H1 (cell line): Measurements from ENCODE around the gene TYMS. TPM values are rescaled to one million over a fixed set of nuclear protein-coding genes. Genes with fewer than 3 reads are reported as not detected.

ENCODE experiments used
- CTCF ChIA-PET: fragments of 300-600 bp; sonication (Branson Sonifier 250); formaldehyde crosslinking; loops from one replicate; lab custom pipeline; 2021; ENCODE audit not compliant: partially characterized antibody; lab: Charles Lee
- POLR2A ChIA-PET: fragments of 300-600 bp; sonication (Branson Sonifier 250); formaldehyde crosslinking; loops from one replicate; lab custom pipeline; 2021; ENCODE audit warnings: inconsistent platforms; ENCODE audit not compliant: partially characterized antibody; lab: Charles Lee
- DNase-seq, 2 experiments: peaks; one replicate each; pipeline versions ENCODE4 v3.0.0 to v3.0.0-alpha.2; 2010 to 2022; ENCODE audit warnings: low spot score in 2 of 2, low read depth in 1 of 2, mixed read lengths in 1 of 2
- FAIRE-seq: peaks from 2 replicates; lab custom pipeline; 2011; peaks lifted over from hg19 to GRCh38; lab: Jason Lieb, UNC
- H2AFZ ChIP-seq: 2 replicates; pipeline ENCODE4 v1.8.1; 2012; ENCODE audit warnings: low read length, inconsistent platforms
- H2AK5ac ChIP-seq: 2 replicates; pipeline ENCODE4 v1.6.1; 2013; ENCODE audit warnings: low read depth, low read length
- H2BK120ac ChIP-seq: replicated peaks from 2 replicates; pipeline ENCODE3; 2013; ENCODE audit warnings: low read depth, low read length, inconsistent platforms
- H2BK12ac ChIP-seq: 2 replicates; pipeline ENCODE4 v1.6.1; 2013; ENCODE audit warnings: low read depth, low read length
- H2BK15ac ChIP-seq: 2 replicates; pipeline ENCODE4 v1.6.1; 2013; ENCODE audit warnings: low read length
- H2BK20ac ChIP-seq: 2 replicates; pipeline ENCODE4 v1.6.1; 2013; ENCODE audit warnings: low read length
- H2BK5ac ChIP-seq: 2 replicates; pipeline ENCODE4 v1.6.1; 2013; ENCODE audit warnings: low read depth, low read length
- H3K14ac ChIP-seq: 2 replicates; pipeline ENCODE4 v1.6.1; 2013; ENCODE audit warnings: inconsistent platforms; ENCODE audit not compliant: insufficient read length
- H3K18ac ChIP-seq: 2 replicates; pipeline ENCODE4 v1.6.1; 2013; ENCODE audit warnings: low read length; ENCODE audit errors: extremely low read depth
- H3K23ac ChIP-seq: 2 replicates; pipeline ENCODE4 v1.6.1; 2013; ENCODE audit warnings: inconsistent platforms; ENCODE audit not compliant: insufficient read length
- H3K23me2 ChIP-seq: 2 replicates; pipeline ENCODE4 v1.6.1; 2013; ENCODE audit warnings: low read depth, low read length
- H3K27ac ChIP-seq: 2 replicates; pipeline ENCODE4 v1.6.1; 2011; ENCODE audit warnings: low read depth, low read length, inconsistent platforms
- H3K27me3 ChIP-seq, 4 experiments: replicated peaks in 1 of 4; 1 replicate in 1 of 4; 2 replicates in 3 of 4; pipeline versions ENCODE4 v1.6.1 to v1.8.1; 2011 to 2013; ENCODE audit warnings: low read length in 3 of 4, mild to moderate bottlenecking in 3 of 4, inconsistent platforms in 2 of 4, mixed read lengths in 2 of 4, moderate library complexity in 1 of 4; ENCODE audit not compliant: control insufficient read depth in 3 of 4, insufficient read depth in 3 of 4; ENCODE audit errors: extremely low read depth in 1 of 4
- H3K36me3 ChIP-seq, 4 experiments: 2 replicates each; pipeline versions ENCODE4 v1.6.1 to v1.8.1; 2011 to 2013; ENCODE audit warnings: mild to moderate bottlenecking in 4 of 4, low read length in 3 of 4, moderate library complexity in 2 of 4, control low read depth in 1 of 4, inconsistent platforms in 1 of 4; ENCODE audit not compliant: insufficient read depth in 4 of 4, control insufficient read depth in 2 of 4
- H3K4ac ChIP-seq: replicated peaks from 2 replicates; pipeline ENCODE3; 2013; ENCODE audit warnings: low read length, low read depth, mixed read lengths, inconsistent platforms; ENCODE audit not compliant: insufficient read length
- H3K4me1 ChIP-seq, 4 experiments: replicated peaks in 1 of 4; 1 replicate in 1 of 4; 2 replicates in 3 of 4; pipeline versions ENCODE4 v1.6.1 to v1.8.1; 2011 to 2013; ENCODE audit warnings: low read length in 3 of 4, inconsistent platforms in 2 of 4, mixed read lengths in 1 of 4; ENCODE audit not compliant: insufficient read depth in 4 of 4, control insufficient read depth in 3 of 4
- H3K4me2 ChIP-seq, 2 experiments: 2 replicates each; pipeline versions ENCODE4 v1.6.1 to v1.8.1; 2011 to 2013; ENCODE audit warnings: low read depth in 2 of 2, low read length in 2 of 2, control low read depth in 1 of 2, inconsistent platforms in 1 of 2, mild to moderate bottlenecking in 1 of 2; ENCODE audit not compliant: insufficient read depth in 1 of 2
- H3K4me3 ChIP-seq, 4 experiments: fragments of 200-600, 300-600 bp in 1 of 4; sonication (generic), shearing (Covaris generic), sonication (Bioruptor Twin) in 1 of 4; 2 replicates each; pipeline versions ENCODE4 v1.5.1 to v1.8.1; 2011 to 2016; ENCODE audit warnings: low read length in 4 of 4, low read depth in 3 of 4, control low read depth in 2 of 4, inconsistent platforms in 2 of 4, mild to moderate bottlenecking in 2 of 4, mixed read lengths in 1 of 4, moderate library complexity in 1 of 4; ENCODE audit not compliant: insufficient read depth in 2 of 4; ENCODE audit errors: extremely low read depth in 1 of 4
- H3K56ac ChIP-seq: replicated peaks from 2 replicates; pipeline ENCODE3; 2013; ENCODE audit warnings: low read depth, mild to moderate bottlenecking, mixed read lengths, low read length, inconsistent platforms; ENCODE audit not compliant: insufficient read length
- H3K79me1 ChIP-seq: 2 replicates; pipeline ENCODE4 v1.6.1; 2013; ENCODE audit warnings: low read depth, low read length, control low read depth
- H3K79me2 ChIP-seq, 2 experiments: 2 replicates each; pipeline versions ENCODE4 v1.6.1 to v1.8.1; 2012 to 2013; ENCODE audit warnings: low read length in 2 of 2, mild to moderate bottlenecking in 2 of 2, inconsistent platforms in 1 of 2; ENCODE audit not compliant: insufficient read depth in 2 of 2, control insufficient read depth in 1 of 2
- H3K9ac ChIP-seq, 4 experiments: replicated peaks in 1 of 4; 1 replicate in 1 of 4; 2 replicates in 3 of 4; pipeline versions ENCODE4 v1.6.1 to v1.8.1; 2011 to 2013; ENCODE audit warnings: low read depth in 3 of 4, low read length in 3 of 4, control low read depth in 2 of 4, mild to moderate bottlenecking in 2 of 4, moderate library complexity in 2 of 4, inconsistent platforms in 1 of 4; ENCODE audit errors: extremely low read depth in 1 of 4
- H3K9me3 ChIP-seq, 2 experiments: 2 replicates each; pipeline versions ENCODE4 v1.6.1 to v1.8.1; 2012 to 2013; ENCODE audit warnings: mild to moderate bottlenecking in 2 of 2, moderate library complexity in 2 of 2, control low read depth in 1 of 2, inconsistent platforms in 1 of 2, low read depth in 1 of 2, low read length in 1 of 2, mixed read lengths in 1 of 2; ENCODE audit not compliant: insufficient read depth in 2 of 2
- H4K20me1 ChIP-seq, 2 experiments: replicated peaks in 1 of 2; 2 replicates each; pipeline versions ENCODE3 to v1.8.1; 2011 to 2013; ENCODE audit warnings: inconsistent platforms in 2 of 2, low read length in 2 of 2, mild to moderate bottlenecking in 1 of 2; ENCODE audit not compliant: insufficient read depth in 2 of 2, control insufficient read depth in 1 of 2
- H4K5ac ChIP-seq: 2 replicates; pipeline ENCODE4 v1.6.1; 2013; ENCODE audit warnings: low read length, low read depth, mixed read lengths, inconsistent platforms; ENCODE audit not compliant: insufficient read length
- H4K8ac ChIP-seq: 2 replicates; pipeline ENCODE4 v1.8.0; 2013; ENCODE audit warnings: mild to moderate bottlenecking, moderate library complexity, low read length, inconsistent platforms; ENCODE audit not compliant: insufficient read depth; ENCODE audit errors: extremely low read depth
- H4K91ac ChIP-seq: replicated peaks from 2 replicates; pipeline ENCODE3; 2013; ENCODE audit warnings: low read length, mixed read lengths, inconsistent platforms; ENCODE audit not compliant: insufficient read length
- BACH1 ChIP-seq: IDR thresholded peaks from 2 replicates; pipeline ENCODE4 v1.6.1; 2012; ENCODE audit warnings: low read length, improper control_type of control experiment
- CBX8 ChIP-seq: fragments of 300-800, 300-1000 bp; sonication (generic); IDR thresholded peaks from 2 replicates; pipeline ENCODE4 v1.7.1; 2016; ENCODE audit warnings: low read depth, low read length, borderline replicate concordance
- CTBP2 ChIP-seq: IDR thresholded peaks from 2 replicates; pipeline ENCODE4 v1.7.0; 2011; ENCODE audit warnings: borderline replicate concordance, mild to moderate bottlenecking, moderate library complexity, mixed read lengths, low read length; ENCODE audit not compliant: insufficient read depth, insufficient read length
- E2F6 ChIP-seq: IDR thresholded peaks from 2 replicates; pipeline ENCODE4 v1.6.1; 2012; ENCODE audit warnings: inconsistent platforms
- GTF2F1 ChIP-seq: IDR thresholded peaks from 2 replicates; pipeline ENCODE4 v1.6.1; 2012; ENCODE audit warnings: low read depth, low read length, improper control_type of control experiment, borderline replicate concordance
- RBBP5 ChIP-seq: IDR thresholded peaks from 2 replicates; pipeline ENCODE4 v1.7.1; 2012; ENCODE audit warnings: low read depth, mild to moderate bottlenecking, inconsistent platforms, low read length, moderate library complexity, borderline replicate concordance
- RXRA ChIP-seq: IDR thresholded peaks from 2 replicates; pipeline ENCODE4 v1.6.1; 2011; ENCODE audit warnings: low read depth, mild to moderate bottlenecking, low read length, moderate library complexity; ENCODE audit not compliant: insufficient read depth
- SP1 ChIP-seq: IDR thresholded peaks from 2 replicates; pipeline ENCODE4 v1.6.1; 2011; ENCODE audit warnings: low read depth, low read length
- SRF ChIP-seq: IDR thresholded peaks from 2 replicates; pipeline ENCODE4 v1.6.1; 2011; ENCODE audit warnings: mild to moderate bottlenecking, low read depth, low read length, moderate library complexity
- TAF1 ChIP-seq: IDR thresholded peaks from 2 replicates; pipeline ENCODE4 v1.6.1; 2011; ENCODE audit warnings: mild to moderate bottlenecking, low read depth, low read length
- TBP ChIP-seq: IDR thresholded peaks from 2 replicates; pipeline ENCODE4 v1.6.1; 2011; ENCODE audit warnings: low read depth, low read length, improper control_type of control experiment
- USF2 ChIP-seq: IDR thresholded peaks from 2 replicates; pipeline ENCODE4 v1.6.1; 2011; ENCODE audit warnings: low read length, improper control_type of control experiment
- ZNF274 ChIP-seq: IDR thresholded peaks from 2 replicates; pipeline ENCODE4 v1.7.0; 2012; ENCODE audit warnings: low read length, borderline replicate concordance; ENCODE audit errors: extremely low read depth
- WGBS, 2 experiments: shearing (Covaris generic) in 1 of 2; methylation state at CpG; one replicate each; pipeline versions ENCODE4 v1.1.6 to v1.1.7; 2013 to 2015; ENCODE audit warnings: low lambda C conversion rate in 2 of 2, mixed read lengths in 2 of 2, inconsistent platforms in 1 of 2, low coverage in 1 of 2, missing lambda C conversion rate in 1 of 2; ENCODE audit not compliant: insufficient replicate concordance in 2 of 2, insufficient coverage in 1 of 2, insufficient read length in 1 of 2; ENCODE audit errors: extremely low coverage in 1 of 2, missing lambda C conversion rate in 1 of 2; 5-methylcytosine and 5-hydroxymethylcytosine counted together
- polyA plus RNA-seq, 7 experiments: library from polyadenylated mRNA; depleted of rRNA in 3 of 7; stranded (reverse) in 5 of 7; unstranded in 2 of 7; fragments of >200 nt in 5 of 7; fragments of 200-250 nt in 2 of 7; gene quantifications; 1 replicate in 5 of 7; 2 replicates in 1 of 7; 4 replicates in 1 of 7; pipeline versions ENCODE4 v1.2.1 to v1.2.3, GENCODE V29; 2011 to 2013; ENCODE audit warnings: missing spikeins in 2 of 7, mixed read lengths in 2 of 7
- total RNA-seq: library from RNA; stranded (reverse); fragmentation: NEBNext Ultra II Directional; extraction: Animal tissue kit (Norgen Biotek cat#: 25700); gene quantifications from 2 replicates; pipeline ENCODE4 v1.2.1, GENCODE V29; 2021

The TYMS gene
- total and polyA plus RNA-seq, 2 of the 8 experiments (the other 6 are each of a cell fraction or from before 2014, with no cell fraction given) = 91.9 to 110 TPM

- H3K56ac ChIP-seq = no peak overlapping the region
- no peak overlapping the region for H3K18ac ChIP-seq
- no peak overlapping the region for H2BK120ac ChIP-seq
- H3K14ac ChIP-seq = no peak overlapping the region
- WGBS, 2 experiments = 91% methylated on average over 4 of the region's 4 CpGs; no CpG with 5 or more reads in 1 of the 2 experiments
- H3K79me1 ChIP-seq = no peaks in the 10 kb centered on the region
- H3K23me2 ChIP-seq = no peaks in the 10 kb centered on the region; the same call in 1 of the 2 replicates
- H4K91ac ChIP-seq = no peak overlapping the region
- no peak overlapping the region for H3K9ac ChIP-seq
- no peak overlapping the region for H3K4me3 ChIP-seq
- no peak overlapping the region for H4K8ac ChIP-seq
- H3K36me3 ChIP-seq = no peaks in the 10 kb centered on the region
- ChIA-PET POLR2A (no interaction called here), CTCF (interaction anchor here (0.5 to 3.8 kb wide), 36 partner anchors 9 to 403 kb away, joined by 3 to 34 read pairs (median 4); partner anchors contain the start of gene CLUL1)
- no peaks in the 10 kb centered on the region for H3K9me3 ChIP-seq
- H2AK5ac ChIP-seq = no peak overlapping the region
- H3K4me1 ChIP-seq = no peaks in the 10 kb centered on the region
- no peak overlapping the region for H2BK15ac ChIP-seq
- no peak for FAIRE-seq
- TF ChIP-seq E2F6 = no peak
- no peak for TF ChIP-seq SP1
- no peak for TF ChIP-seq CBX8
- no peak for TF ChIP-seq USF2
- no peak for TF ChIP-seq RXRA
- no peak for TF ChIP-seq RBBP5
- no peak for TF ChIP-seq CTBP2
- no peak for TF ChIP-seq TBP
- no peak for TF ChIP-seq BACH1
- no peak for TF ChIP-seq ZNF274
- no peak for TF ChIP-seq TAF1
- no peak for TF ChIP-seq SRF
- no peak for TF ChIP-seq GTF2F1
- no peak overlapping the region for H3K4me2 ChIP-seq
- H3K79me2 ChIP-seq = no peaks in the 10 kb centered on the region
- H4K20me1 ChIP-seq = no peaks in the 10 kb centered on the region
- no peaks in the 10 kb centered on the region for H3K27me3 ChIP-seq
- no peak overlapping the region for H2BK12ac ChIP-seq
- no peak overlapping the region for H2BK5ac ChIP-seq
- no peak overlapping the region for H2AFZ ChIP-seq
- no peak overlapping the region for H3K4ac ChIP-seq
- no peak overlapping the region for H3K23ac ChIP-seq
- no peak overlapping the region for H4K5ac ChIP-seq
- no peak for DNase-seq
- no peak overlapping the region for H2BK20ac ChIP-seq
- H3K27ac ChIP-seq = no peak overlapping the region
Observed at GRCh38 chr18:615773-616172, 41.7 kb upstream of the TYMS start.
